Mammary epithelial cell (primary cell): ENCODE results near the gene SSRP1.

Experiments used
- EZH2 ChIP-seq: IDR thresholded peaks from 2 replicates; pipeline ENCODE4 v1.6.1; 2012; ENCODE audit warnings: low read length, inconsistent platforms, borderline replicate concordance
- TF ChIP-seq, protein P1 (sequence below), 2 donors: IDR thresholded peaks in 1 of 2; conservative IDR thresholded peaks in 1 of 2; 2 replicates each; pipeline ENCODE4 v1.5.1; 2011 to 2012; ENCODE audit warnings: inconsistent platforms in 2 of 2, low read length in 2 of 2, mild to moderate bottlenecking in 2 of 2, control low read depth in 1 of 2, low read depth in 1 of 2; ENCODE audit not compliant: insufficient read depth in 1 of 2; ENCODE audit errors: extremely low read depth in 1 of 2

DNA sequence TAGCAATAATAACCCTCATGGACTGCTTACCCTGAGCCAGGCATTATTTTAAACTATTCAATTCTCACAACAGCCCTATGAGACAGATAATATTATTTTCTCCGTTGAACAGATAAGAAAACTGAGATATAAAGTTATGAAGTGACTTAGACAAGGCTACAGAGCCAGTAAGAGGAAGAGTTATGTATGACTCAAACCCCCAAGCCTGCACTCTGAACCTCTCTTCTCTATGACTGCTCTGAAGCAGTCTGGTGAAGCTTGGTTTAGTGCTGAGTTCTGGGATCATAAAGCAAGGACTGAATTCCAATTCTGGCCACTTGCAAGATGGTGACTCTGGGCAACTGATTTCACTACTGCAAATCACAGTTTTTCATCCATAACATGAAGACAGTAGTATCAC, 45.4 kb downstream of the SSRP1 start:
- TF ChIP-seq, protein P1, sequence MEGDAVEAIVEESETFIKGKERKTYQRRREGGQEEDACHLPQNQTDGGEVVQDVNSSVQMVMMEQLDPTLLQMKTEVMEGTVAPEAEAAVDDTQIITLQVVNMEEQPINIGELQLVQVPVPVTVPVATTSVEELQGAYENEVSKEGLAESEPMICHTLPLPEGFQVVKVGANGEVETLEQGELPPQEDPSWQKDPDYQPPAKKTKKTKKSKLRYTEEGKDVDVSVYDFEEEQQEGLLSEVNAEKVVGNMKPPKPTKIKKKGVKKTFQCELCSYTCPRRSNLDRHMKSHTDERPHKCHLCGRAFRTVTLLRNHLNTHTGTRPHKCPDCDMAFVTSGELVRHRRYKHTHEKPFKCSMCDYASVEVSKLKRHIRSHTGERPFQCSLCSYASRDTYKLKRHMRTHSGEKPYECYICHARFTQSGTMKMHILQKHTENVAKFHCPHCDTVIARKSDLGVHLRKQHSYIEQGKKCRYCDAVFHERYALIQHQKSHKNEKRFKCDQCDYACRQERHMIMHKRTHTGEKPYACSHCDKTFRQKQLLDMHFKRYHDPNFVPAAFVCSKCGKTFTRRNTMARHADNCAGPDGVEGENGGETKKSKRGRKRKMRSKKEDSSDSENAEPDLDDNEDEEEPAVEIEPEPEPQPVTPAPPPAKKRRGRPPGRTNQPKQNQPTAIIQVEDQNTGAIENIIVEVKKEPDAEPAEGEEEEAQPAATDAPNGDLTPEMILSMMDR (conservative IDR thresholded peaks at IDR 0.05 in 1 of 2, IDR thresholded peaks at IDR 0.05 in 1 of 2; ENCODE audit: extremely low read depth in 1 of 2, insufficient read depth in 1 of 2, low read depth in 1 of 2, low read length in 2 of 2) = no peak
- no peak for TF ChIP-seq EZH2
